Stomach (tissue), 4 donors: ENCODE results near the gene ALG2.

Experiments used
- CTCF ChIP-seq, 7 experiments: fragments of 450-650 bp in 4 of 7; fragments of 200-600 bp in 3 of 7; sonication (generic) in 3 of 7; IDR thresholded peaks; one replicate each; pipeline ENCODE4 v1.5.1; 2016 to 2019; ENCODE audit warnings: antibody characterized with exemption in 7 of 7, control low read depth in 2 of 7, mild to moderate bottlenecking in 1 of 7
- EP300 ChIP-seq: sonication (generic); formaldehyde crosslinking; IDR thresholded peaks from one replicate; pipeline ENCODE4 v1.6.1; 2017; ENCODE audit warnings: antibody characterized with exemption
- POLR2A ChIP-seq, 4 donors: fragments of 450-650 bp; IDR thresholded peaks; one replicate each; pipeline ENCODE4 v1.6.1; 2016; ENCODE audit warnings: antibody characterized with exemption in 4 of 4, control low read depth in 2 of 4, mild to moderate bottlenecking in 1 of 4, moderate library complexity in 1 of 4

DNA sequence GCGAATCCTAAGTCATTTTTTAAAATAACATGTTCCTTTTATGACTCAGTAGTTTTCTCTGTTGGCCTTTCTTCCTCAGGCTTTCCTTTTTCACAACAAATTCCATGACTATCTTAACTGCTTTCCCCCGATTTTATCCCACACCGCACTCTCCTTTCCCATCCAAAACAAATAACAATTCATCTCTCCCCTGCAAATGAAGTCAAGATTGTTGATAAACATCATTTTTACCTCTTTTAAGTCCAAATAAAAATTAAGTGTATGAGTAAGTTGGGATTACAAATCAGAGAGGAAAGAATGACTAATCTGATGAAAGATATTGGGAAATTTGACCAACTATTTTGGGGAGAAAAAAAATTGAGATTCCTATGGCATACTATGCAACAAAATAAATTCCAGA, 47.7 kb upstream of the ALG2 start:
- TF ChIP-seq CTCF (IDR thresholded peaks at IDR 0.05) = no peak
- no peak for TF ChIP-seq EP300
- no peak for TF ChIP-seq POLR2A (IDR thresholded peaks at IDR 0.05)
